K562 (cell line): Measurements from ENCODE around the gene FUT8. TPM values are rescaled to one million over a fixed set of nuclear protein-coding genes. Genes with fewer than 3 reads are reported as not detected.

Experiments used
- ATAC-seq: fragments of 200-7000 bp; cut with Tn5 transposase; 3 replicates; pipeline ENCODE4 v1.9.1; 2020; ENCODE audit warnings: moderate library complexity
- BruUV-seq: library from RNA; stranded (reverse); fragments of 400-500 nt; replicated peaks from 2 replicates; lab custom pipeline; 2021; lab: Mats Ljungman, UMichigan
- CTCF ChIA-PET: fragments of 300-600 bp; formaldehyde crosslinking; extraction: SDS; loops from one replicate; lab custom pipeline; 2021; ENCODE audit warnings: low intra/inter-chr PET ratio; lab: Yijun Ruan, JAX
- POLR2A ChIA-PET: fragments of 300-600, 350-650 bp; sonication (Branson Sonifier 250); formaldehyde crosslinking; extraction: SDS; loops from one replicate; lab custom pipeline; 2021; ENCODE audit warnings: antibody characterized with exemption, inconsistent platforms; lab: Yijun Ruan, JAX
- DNase-seq, 4 experiments: peaks; one replicate each; pipeline versions ENCODE4 v3.0.0 to v3.0.0-alpha.2; 2011 to 2018; ENCODE audit warnings: low spot score in 3 of 4, mixed read lengths in 3 of 4; ENCODE audit errors: extremely low read depth in 1 of 4
- FAIRE-seq: peaks from 2 replicates; lab custom pipeline; 2011; peaks lifted over from hg19 to GRCh38; lab: Jason Lieb, UNC
- H2AFZ ChIP-seq: 2 replicates; pipeline ENCODE4 v1.6.0; 2011; ENCODE audit warnings: low read depth, low read length, control low read depth, inconsistent platforms
- H3K27ac ChIP-seq: fragments of 200-600 bp; 3 replicates; pipeline ENCODE4 v1.8.0; 2011; ENCODE audit warnings: low read depth, mild to moderate bottlenecking, control low read depth, inconsistent platforms, low read length, moderate library complexity, mixed read lengths; ENCODE audit errors: extremely low read depth
- H3K27me3 ChIP-seq, 2 experiments: fragments of 300-600 bp in 1 of 2; 2 replicates in 1 of 2; 3 replicates in 1 of 2; pipeline versions ENCODE4 v1.6.0 to v1.8.0; 2011; ENCODE audit warnings: inconsistent platforms in 2 of 2, low read length in 2 of 2, mild to moderate bottlenecking in 1 of 2, mixed read lengths in 1 of 2, moderate library complexity in 1 of 2; ENCODE audit not compliant: control insufficient read depth in 2 of 2, insufficient read depth in 2 of 2
- H3K36me3 ChIP-seq: fragments of 300-600 bp; 3 replicates; pipeline ENCODE4 v1.8.0; 2011; ENCODE audit warnings: mild to moderate bottlenecking, low read length, inconsistent platforms; ENCODE audit not compliant: control insufficient read depth, insufficient read depth
- H3K4me1 ChIP-seq, 2 experiments: fragments of 200-600 bp in 1 of 2; replicated peaks in 1 of 2; 2 replicates in 1 of 2; 3 replicates in 1 of 2; pipeline versions ENCODE4 v1.5.1 to v1.8.0; 2011; ENCODE audit warnings: inconsistent platforms in 2 of 2, low read length in 2 of 2, mild to moderate bottlenecking in 1 of 2, mixed read lengths in 1 of 2, moderate library complexity in 1 of 2; ENCODE audit not compliant: control insufficient read depth in 2 of 2, insufficient read depth in 2 of 2
- H3K4me2 ChIP-seq: 2 replicates; pipeline ENCODE4 v1.6.1; 2011; ENCODE audit warnings: low read length, control low read depth, inconsistent platforms, mixed read lengths; ENCODE audit not compliant: insufficient read depth
- H3K4me3 ChIP-seq: fragments of 200-600 bp; sonication (generic), shearing (Covaris generic); 2 replicates; pipeline ENCODE4 v1.5.1; 2016; ENCODE audit warnings: control low read depth, inconsistent platforms
- H3K79me2 ChIP-seq: fragments of 200-600 bp; 3 replicates; pipeline ENCODE4 v1.8.0; 2011; ENCODE audit warnings: low read length, inconsistent platforms; ENCODE audit not compliant: control insufficient read depth, insufficient read depth
- H3K9ac ChIP-seq, 2 experiments: 2 replicates each; pipeline versions ENCODE4 v1.6.0 to v1.6.1; 2011; ENCODE audit warnings: low read depth in 2 of 2, low read length in 2 of 2, control low read depth in 1 of 2, inconsistent platforms in 1 of 2, mild to moderate bottlenecking in 1 of 2, mixed read lengths in 1 of 2; ENCODE audit not compliant: insufficient read depth in 1 of 2
- H3K9me1 ChIP-seq: one replicate; pipeline ENCODE4 v1.6.0; 2011; ENCODE audit warnings: inconsistent platforms, mild to moderate bottlenecking, low read length, moderate library complexity; ENCODE audit not compliant: control insufficient read depth, insufficient read depth
- H3K9me3 ChIP-seq: replicated peaks from 2 replicates; pipeline ENCODE4 v1.5.1; 2011; ENCODE audit warnings: low read depth, low read length, inconsistent platforms; ENCODE audit not compliant: control insufficient read depth, insufficient read depth
- H4K20me1 ChIP-seq: replicated peaks from 2 replicates; pipeline ENCODE4 v1.6.1; 2011; ENCODE audit warnings: low read length, inconsistent platforms, mixed read lengths; ENCODE audit not compliant: control insufficient read depth, insufficient read depth
- ELF2 ChIP-seq: fragments of 250-450 bp; sonication (Bioruptor Pico); IDR thresholded peaks from 2 replicates; pipeline ENCODE4 v1.5.0; 2021; ENCODE audit warnings: mild to moderate bottlenecking
- GATAD2B ChIP-seq: fragments of 450-650 bp; IDR thresholded peaks from 2 replicates; pipeline ENCODE4 v1.6.1; 2017; ENCODE audit warnings: mild to moderate bottlenecking, borderline replicate concordance
- RBM25 ChIP-seq: fragments of 200-400 bp; formaldehyde crosslinking; IDR thresholded peaks from 2 replicates; pipeline ENCODE4 v1.6.1; 2018; ENCODE audit warnings: low read length, low read depth, moderate library complexity; ENCODE audit not compliant: severe bottlenecking
- RFX5 ChIP-seq: IDR thresholded peaks from 2 replicates; pipeline ENCODE4 v1.6.1; 2011; ENCODE audit warnings: low read depth, mild to moderate bottlenecking, improper control_type of control experiment, low read length
- SIN3B ChIP-seq: fragments of 450-650 bp; IDR thresholded peaks from 2 replicates; pipeline ENCODE4 v1.6.1; 2017; ENCODE audit warnings: low read depth, mild to moderate bottlenecking, moderate library complexity
- ZNF146 ChIP-seq: IDR thresholded peaks from one replicate; pipeline ENCODE4 v1.6.1; 2018; ENCODE audit warnings: missing compliant biosample characterization; ENCODE audit not compliant: unreplicated experiment
- ZNF316 ChIP-seq: fragments of 450-650 bp; IDR thresholded peaks from 2 replicates; pipeline ENCODE4 v1.6.1; 2016
- ZSCAN29 ChIP-seq: fragments of 450-650 bp; IDR thresholded peaks from 2 replicates; pipeline ENCODE4 v1.6.1; 2017
- WGBS: fragments of 100-300 bp; shearing (Covaris generic); methylation state at CpG from one replicate; pipeline ENCODE4 v1.1.6; 2016; ENCODE audit warnings: low coverage, mixed read lengths; ENCODE audit not compliant: insufficient coverage; ENCODE audit errors: missing lambda C conversion rate; 5-methylcytosine and 5-hydroxymethylcytosine counted together
- in situ Hi-C: fragments of 300-500 bp; cut with MboI; formaldehyde crosslinking; loops from 4 replicates; pipeline ENCODE4 v1.15.0; 2018; ENCODE audit warnings: inconsistent platforms, mixed read lengths
- intact Hi-C: fragments of 100-400 bp; cut with micrococcal nuclease; formaldehyde crosslinking; loops from 2 replicates; pipeline ENCODE4 v1.14.2; 2022
- polyA plus RNA-seq, 8 experiments: library from polyadenylated mRNA; depleted of rRNA in 4 of 8; stranded (reverse) in 5 of 8; unstranded in 3 of 8; fragments of >200 nt; fragmentation: Nextera tagmentation in 2 of 8; fragmentation: Illumina TruSeq in 1 of 8; extraction: Ambion mirVana in 2 of 8; extraction: Trizol in 1 of 8; gene quantifications; 2 replicates each; pipeline versions ENCODE4 v1.2.1 to v1.2.3, GENCODE V29; 2011 to 2014; ENCODE audit warnings: inconsistent platforms in 1 of 8, missing spikeins in 1 of 8
- total RNA-seq, 7 experiments: library from RNA; depleted of rRNA in 6 of 7; stranded (reverse); fragments of >200 nt in 6 of 7; fragmentation: Illumina TruSeq in 2 of 7; extraction: Trizol in 2 of 7; gene quantifications; 2 replicates each; pipeline versions ENCODE4 v1.2.1 to v1.2.3, GENCODE V29; 2011 to 2021; ENCODE audit warnings: low replicate concordance in 1 of 7

FUT8 gene
- total and polyA plus RNA-seq, 9 of the 15 experiments (the other 6 are each of a cell fraction or from before 2014, with no cell fraction given), result 4.1 to 15.2 (median 7.8) TPM

- DNase-seq, result no peak
- Histone ChIP-seq H3K4me2 (no peak overlapping the region), H3K36me3 (no peaks in the 10 kb centered on the region), H2AFZ (0 out of 2 replicates have a peak overlapping the region, but pooled peaks have one; percentile 32), H4K20me1 (no peaks in the 10 kb centered on the region), H3K9me3 (no peaks in the 10 kb centered on the region), H3K4me3 (no peak overlapping the region), H3K27ac (no peak overlapping the region), H3K27me3 (no peaks in the 10 kb centered on the region), H3K9ac (no peak overlapping the region), H3K9me1 (no peaks in the 10 kb centered on the region), H3K4me1 (peaks cover 0 to 5% of the 10 kb centered on the region in 2 experiments; a peak in 2 of 5 replicates), H3K79me2 (0 out of 3 replicates have a peak, but pooled peaks cover 6% of the 10 kb centered on the region)
- TF ChIP-seq RFX5 (no peak), SIN3B (no peak), ZSCAN29 (no peak)
- intact Hi-C loops, result no loop called here
- POLR2A ChIA-PET, result interaction anchor here (0.6 to 1.1 kb wide), 3 partner anchors 19 to 32 kb away, joined by 3 read pairs; no protein-coding TSS in a partner anchor
- in situ Hi-C loops, result no loop called here
- FAIRE-seq, result peak; percentile 66
- CTCF ChIA-PET, result no interaction called here
- WGBS, result 81% methylated on average over 3 of the region's 3 CpGs
- no TSS peak for BruUV-seq
- no peak; the same call in 2 of the 3 replicates for ATAC-seq
Observed at GRCh38 chr14:65453807-65454480, 41.4 kb downstream of the FUT8 start.

GRCh38 chr14:65456247-65456646 is 43.7 kb downstream of the FUT8 start:
- no peaks in the 10 kb centered on the region for H3K9me1 ChIP-seq
- peaks cover 0 to 5% of the 10 kb centered on the region in 2 experiments; a peak in 2 of 5 replicates for H3K4me1 ChIP-seq
- no peak for DNase-seq
- 0 out of 3 replicates have a peak, but pooled peaks cover 6% of the 10 kb centered on the region for H3K79me2 ChIP-seq
- ATAC-seq, result no peak
- no peaks in the 10 kb centered on the region for H3K9me3 ChIP-seq
- H3K27me3 ChIP-seq, result no peaks in the 10 kb centered on the region
- no peak overlapping the region for H3K9ac ChIP-seq
- no peaks in the 10 kb centered on the region for H4K20me1 ChIP-seq
- BruUV-seq, result no TSS peak
- no peak overlapping the region for H3K27ac ChIP-seq
- CTCF ChIA-PET, result no interaction called here
- TF ChIP-seq GATAD2B (no peak), ELF2 (no peak), ZNF146 (CRISPR knock-in tag) (peak; percentile 60), ZNF316 (peak; percentile 8; the same call in 1 of the 2 replicates), RBM25 (peak; percentile 49)
- TF ChIP-seq, all 486 proteins: peak for 3
- intact Hi-C loops (no loop called here), in situ Hi-C loops (no loop called here)
- WGBS, result 90% methylated on average over 1 of the region's 1 CpG
- no peak overlapping the region for H3K4me2 ChIP-seq
- no peak for FAIRE-seq
- no peak overlapping the region for H2AFZ ChIP-seq
- no peaks in the 10 kb centered on the region for H3K36me3 ChIP-seq
- POLR2A ChIA-PET, result no interaction called here
- H3K4me3 ChIP-seq, result no peak overlapping the region
